Islet precursor cell (in vitro differentiated cells): ENCODE results near the gene ZNF92.
"Not testable (repeated sequence)": the region's sequence is repeated elsewhere in the genome, so short reads cannot be mapped to it uniquely, and the experiment has no call there.

Source experiments
- DNase-seq: peaks from one replicate; pipeline ENCODE4 v3.0.0-alpha.2; 2018

ZNF92 gene

DNA sequence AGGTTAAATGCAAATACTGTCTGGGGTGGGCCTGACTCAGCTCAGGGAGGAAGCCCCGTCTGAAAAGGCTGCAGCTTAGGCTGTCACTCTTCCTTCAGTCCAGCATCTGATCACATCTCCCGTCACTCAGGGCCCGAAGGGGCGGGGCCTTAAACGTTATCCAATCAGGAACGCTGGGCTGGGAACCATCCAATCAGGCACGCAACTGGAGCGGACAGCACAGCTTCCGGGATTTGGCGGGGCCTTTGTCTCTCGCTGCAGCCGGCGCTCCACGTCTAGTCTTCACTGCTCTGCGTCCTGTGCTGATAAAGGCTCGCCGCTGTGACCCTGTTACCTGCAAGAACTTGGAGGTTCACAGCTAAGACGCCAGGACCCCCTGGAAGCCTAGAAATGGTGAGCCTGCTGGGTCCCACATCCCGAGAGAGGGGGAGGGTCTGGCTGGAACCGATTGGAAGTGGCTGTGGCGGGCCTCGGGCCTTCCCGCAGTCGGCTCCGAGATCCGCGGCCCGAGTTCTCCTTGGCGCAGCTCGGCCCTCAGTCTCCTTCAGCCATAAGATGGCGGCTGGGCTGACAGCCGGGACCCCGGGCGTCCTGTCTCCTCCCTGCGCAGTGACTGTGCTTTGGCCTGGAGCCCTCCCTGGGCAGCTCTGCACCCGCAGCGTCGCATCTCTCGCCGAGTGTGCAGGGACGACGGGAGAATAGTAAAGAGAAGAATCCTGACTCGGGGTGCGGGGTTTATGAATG, at the start of gene ZNF92:
Gene ZNF92, plus strand, starts transcription at position 248 of the 744 bp plus-strand sequence. Its CDS starts 143 bp downstream, at position 391.
- DNase-seq: peak; percentile 99

DNA sequence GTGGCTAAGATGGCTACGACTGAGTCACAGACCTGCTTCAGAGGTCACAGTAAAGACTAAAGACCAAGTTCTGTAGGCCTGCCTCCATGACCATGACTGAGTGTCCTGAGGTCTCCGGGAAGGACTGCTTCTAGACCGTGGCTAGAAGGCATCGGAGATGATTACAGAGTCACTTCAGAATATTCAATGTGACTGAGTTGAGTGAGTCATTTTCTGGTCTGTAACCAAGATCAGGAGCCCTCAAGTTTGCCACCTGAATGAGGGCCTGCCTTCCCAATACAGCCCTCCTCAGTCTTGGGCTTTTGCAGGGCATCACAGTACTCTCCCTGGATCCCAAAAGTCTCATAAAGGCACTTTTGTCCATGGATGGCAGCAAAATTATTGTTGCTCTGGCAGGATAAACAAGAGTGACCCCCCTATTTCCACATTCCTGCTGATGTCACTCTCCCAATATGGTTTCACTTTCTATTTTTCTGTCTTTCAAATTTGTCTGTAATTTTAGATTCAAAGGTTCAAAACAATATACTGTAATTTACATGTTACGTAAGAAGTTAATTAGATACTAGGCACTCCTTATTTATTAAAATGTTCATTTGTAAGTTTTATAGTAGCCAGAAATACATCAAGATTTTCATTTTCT, 47.7 kb upstream of the ZNF92 start:
- DNase-seq: no peak

DNA sequence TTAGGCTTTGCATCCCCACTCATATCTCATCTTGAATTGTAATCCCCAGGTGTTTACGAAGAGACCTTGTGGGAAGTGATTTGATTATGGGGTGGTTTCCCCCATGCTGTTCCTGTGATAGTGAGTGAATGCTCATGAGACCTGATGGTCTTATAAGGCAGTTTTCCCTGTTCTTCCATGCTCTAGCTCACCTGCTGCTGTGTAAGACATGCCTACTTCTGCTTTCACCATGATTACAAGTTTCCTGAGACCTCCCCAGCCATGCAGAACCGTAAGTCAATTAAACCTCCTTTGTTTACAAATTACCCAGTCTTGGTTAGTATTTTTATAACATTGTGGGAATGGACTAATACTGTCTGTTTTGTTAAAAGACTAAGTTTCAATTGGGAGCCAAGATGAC, 35.3 kb upstream of the ZNF92 start:
- DNase-seq: no peak

DNA sequence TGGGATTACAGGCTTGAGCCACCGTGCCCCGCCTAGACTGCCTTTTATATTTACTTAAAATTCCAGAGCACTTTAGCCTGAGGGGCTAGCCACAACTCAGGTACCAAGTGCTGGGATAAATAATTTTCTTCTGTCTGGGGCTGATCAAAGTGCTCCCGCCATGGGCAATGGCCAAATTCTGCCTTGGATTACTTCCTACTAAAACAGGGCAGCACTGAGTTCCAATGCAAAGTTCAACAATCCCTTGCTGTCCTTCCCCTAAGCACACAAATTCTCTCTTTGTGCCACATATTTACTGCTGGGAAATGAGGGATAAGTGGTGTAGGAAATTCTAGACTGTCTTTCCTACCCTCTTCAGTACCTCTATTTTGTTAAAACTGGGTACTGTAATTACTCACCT, 34.4 kb upstream of the ZNF92 start:
- no peak for DNase-seq

DNA sequence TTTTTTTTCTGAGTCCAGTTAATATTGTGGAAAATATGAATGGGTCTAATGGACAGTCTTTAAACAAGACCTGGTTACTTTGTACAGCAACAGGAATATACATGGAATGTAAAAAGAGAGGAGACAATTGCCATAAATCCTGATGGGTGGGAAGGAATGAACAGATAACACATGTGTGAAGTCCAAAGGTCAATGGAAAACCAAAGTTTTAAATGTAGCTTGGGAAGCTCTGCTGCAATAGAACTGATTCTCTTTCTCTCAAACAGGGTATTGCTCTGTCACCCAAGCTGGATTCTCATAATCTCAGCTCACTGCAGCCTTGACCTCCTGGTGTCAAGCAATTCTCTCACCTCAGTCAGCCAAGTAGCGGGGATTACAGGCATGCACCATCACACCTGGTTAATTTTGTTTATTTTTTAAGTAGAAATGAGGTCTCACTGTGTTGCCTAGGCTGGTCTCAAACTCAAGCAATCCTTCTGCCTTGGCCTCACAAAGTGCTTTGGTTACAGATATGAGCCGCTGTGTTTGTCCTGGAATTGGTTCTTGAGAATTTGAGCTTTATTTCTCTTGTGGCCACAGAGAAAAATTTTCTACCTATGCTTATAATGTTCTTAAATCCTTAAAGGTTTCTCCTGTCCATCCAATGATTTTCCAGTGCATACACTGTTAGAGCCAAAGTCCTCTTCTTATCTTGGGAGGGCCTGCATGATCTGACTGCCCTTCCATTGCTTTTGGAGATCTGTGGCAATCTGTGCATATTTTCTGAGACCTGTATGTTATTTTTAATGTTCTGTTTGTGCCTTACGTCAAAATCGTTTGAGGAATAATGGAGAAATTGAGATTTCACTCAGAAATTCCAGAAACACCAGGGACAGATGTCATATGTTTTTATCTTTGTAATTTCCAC, 30.7 kb upstream of the ZNF92 start:
- DNase-seq: no peak

DNA sequence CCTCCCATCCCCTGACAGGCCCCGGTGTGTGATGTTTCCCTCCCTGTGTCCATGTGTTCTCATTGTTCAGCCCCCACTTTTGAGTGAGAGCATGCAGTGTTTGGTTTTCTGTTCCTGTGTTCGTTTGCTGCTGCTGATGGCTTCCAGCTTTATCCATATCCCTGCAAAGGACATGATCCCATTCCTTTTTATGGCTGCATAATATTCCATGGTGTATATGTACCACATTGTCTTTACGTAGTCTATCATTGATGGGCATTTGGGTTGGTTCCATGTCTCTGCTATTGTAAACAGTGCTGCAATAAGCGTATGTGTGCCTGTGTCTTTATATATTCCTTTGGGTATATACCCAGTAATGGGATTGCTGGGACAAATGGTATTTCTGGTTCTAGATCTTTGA, 29.1 kb upstream of the ZNF92 start:
- not testable (repeated sequence) for DNase-seq

DNA sequence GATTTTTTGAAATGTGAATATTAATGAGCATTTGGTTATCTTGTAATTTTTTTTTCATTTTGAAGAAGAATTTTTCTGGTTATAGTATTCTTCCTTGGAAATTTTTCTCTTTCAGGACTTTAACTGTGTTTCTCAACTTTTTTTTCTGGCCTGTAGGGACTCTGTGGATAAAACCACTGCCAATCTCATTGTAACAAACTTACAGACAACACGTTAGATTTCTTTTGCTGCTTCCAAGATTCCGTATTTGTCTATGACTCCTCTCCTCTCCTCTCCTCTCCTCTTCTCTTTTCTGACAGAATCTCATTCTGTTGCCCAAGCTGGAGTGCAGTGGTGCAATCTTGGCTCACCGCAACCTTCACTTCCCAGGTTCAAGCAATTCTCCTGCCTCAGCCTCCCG, 19.4 kb upstream of the ZNF92 start:
- no peak for DNase-seq

DNA sequence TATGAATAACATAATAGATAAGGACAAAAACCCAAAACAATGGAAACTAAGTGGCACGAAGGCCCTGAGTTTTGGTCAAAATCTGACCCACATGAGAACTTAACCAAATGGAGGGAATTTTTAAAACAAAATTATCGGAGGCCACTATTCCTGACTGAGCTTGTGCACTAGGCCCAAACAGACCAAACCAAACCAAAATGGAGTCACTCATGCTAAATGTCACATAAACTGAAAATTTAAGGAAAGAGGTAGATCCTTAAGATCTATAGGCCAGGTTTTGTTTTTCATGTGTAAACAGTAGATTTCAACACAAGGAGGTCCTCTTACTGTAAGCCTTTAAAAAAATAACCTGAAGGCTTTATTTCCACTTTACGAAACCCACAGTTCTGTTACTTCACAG, 3.8 kb upstream of the ZNF92 start:
- DNase-seq: no peak

DNA sequence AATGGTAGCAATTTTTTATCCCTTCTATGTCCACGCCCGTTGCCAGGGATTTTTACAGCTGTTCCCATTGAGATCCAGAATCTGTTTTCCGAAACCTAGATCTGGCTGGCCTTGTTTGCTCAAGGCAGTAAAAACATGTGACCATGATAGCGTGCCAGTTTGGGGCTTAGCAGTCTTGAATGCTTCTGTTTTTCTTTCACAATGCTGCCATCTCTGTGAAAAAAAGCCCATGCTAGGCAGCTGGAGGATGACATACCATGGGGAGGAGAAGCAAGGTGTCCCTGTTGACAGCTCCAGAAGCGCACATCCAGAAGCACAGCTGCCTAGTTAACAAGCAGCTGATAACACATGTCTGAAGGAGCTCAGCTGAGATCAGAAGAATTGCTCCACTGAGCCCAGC, 2.2 kb upstream of the ZNF92 start:
- DNase-seq: no peak

DNA sequence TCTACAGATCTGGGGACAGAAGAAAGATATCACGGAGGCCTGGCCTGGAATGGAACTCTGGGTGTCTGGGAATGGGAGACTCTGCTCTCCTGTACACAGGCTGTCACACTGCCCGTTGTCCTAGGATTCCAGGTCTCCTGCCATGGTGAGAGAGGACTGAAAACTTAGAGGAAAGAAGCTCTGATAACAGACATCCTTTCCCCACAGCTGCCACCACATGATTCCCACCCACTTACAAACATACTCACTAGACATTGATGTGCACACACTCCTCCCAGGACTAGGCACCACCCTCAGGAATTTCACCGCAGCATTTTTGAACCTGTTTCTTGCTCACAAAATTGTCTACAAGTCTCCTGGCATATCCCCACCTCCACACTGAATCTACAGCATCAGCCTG, 5.7 kb downstream of the ZNF92 start:
- peak; percentile 57 for DNase-seq

DNA sequence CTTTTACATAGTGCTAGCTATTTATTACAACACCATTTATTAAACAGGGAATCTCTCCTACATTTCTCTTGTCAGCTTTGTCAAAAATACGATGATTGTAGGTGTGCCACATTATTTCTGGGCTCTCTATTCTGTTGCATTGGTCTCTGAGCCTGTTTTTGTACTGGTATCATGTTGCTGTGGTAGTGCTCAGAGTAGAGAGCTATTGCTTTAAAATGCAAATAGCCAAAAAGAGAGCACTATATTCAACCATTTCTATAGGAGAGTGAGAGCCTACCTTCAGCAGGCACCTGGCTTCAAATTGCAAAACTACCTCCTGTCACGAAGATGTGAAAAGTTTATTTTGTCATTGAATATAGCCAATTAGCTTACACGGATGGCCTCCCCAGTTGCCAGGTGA, 8.1 kb downstream of the ZNF92 start:
- no peak for DNase-seq

DNA sequence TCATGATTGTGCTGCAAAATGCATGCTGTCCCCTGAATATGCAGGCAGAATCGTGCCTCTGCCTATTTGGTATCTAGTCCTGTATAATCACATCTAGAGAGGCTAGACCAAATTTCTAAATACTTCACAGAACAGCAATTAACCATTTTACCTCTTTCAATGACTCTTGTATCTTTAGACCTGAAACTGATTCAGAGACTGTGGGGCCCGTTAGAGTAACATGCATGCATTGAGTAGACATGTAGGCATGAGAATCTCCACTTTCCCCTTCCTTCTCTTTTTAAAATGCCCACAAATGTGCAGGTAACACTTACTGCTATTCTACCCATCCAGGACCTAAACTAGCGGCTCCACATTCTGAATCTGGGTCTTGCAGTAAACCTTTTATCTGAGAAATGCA, 8.8 kb downstream of the ZNF92 start:
- no peak for DNase-seq

DNA sequence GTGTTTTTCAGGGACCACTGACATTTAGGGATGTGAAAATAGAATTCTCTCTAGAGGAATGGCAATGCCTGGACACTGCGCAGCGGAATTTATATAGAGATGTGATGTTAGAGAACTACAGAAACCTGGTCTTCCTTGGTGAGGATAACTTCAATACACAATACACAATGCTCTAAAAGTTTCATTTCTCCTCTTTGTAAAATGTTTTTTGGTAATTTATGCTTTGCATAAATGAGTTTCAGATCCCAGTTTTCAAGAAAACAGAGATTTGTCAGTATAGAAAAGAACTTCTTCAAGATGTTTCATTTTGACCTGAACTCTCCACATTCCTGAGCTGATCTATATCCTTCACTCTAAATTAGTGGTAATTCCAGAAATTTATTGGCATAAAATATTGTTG, 14.2 kb downstream of the ZNF92 start:
- no peak for DNase-seq

DNA sequence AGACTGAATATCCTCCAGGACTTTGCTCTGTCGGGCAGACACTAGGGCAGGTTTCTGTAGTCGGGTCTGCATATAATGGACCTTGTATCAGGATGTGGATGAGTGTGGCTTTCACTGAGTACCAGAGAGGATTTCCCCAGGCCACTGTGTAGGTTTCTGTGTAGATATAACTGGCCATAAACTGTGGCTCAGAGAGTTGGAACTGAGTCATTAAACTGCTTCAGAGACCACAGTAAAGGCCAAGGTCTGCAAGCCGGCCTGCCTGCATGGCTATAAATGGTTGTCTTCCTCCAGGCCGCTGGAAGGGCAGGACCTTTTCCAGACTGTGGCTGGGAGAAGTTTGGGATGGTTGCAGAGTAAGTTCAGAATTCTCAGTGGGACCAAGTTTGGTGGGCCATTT, 16.9 kb downstream of the ZNF92 start:
- DNase-seq: peak; percentile 73

DNA sequence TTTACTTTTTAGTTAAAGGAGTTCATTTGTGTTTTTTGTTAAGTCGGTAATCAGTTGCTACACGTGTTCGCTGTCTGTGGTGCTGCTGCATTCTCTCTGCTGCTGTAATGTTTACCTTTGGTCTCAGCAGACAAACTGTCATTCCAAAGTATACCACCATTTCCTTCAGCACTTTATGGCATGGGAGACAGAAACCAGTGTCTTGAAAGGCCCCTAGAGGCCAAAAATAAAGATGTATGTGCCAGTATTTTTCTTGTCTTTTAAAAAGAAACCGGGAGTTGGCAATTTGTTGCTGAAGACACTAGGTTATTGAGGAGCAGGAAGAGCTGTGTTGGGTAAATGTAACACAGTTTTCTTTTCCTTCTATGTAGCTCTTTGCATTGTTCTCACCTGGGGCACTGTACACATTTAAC, 24.1 kb downstream of the ZNF92 start:
- no peak for DNase-seq

DNA sequence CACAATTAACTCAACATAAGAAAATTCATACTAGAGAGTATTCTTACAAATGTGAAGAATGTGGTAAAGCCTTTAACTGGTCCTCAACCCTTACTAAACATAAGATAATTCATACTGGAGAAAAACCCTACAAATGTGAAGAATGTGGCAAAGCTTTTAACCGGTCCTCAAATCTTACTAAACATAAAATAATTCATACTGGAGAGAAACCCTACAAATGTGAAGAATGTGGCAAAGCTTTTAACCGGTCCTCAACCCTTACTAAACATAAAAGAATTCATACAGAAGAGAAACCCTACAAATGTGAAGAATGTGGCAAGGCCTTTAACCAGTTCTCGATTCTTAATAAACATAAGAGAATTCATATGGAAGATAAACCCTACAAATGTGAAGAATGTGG, 25.0 kb downstream of the ZNF92 start:
- not testable (repeated sequence) for DNase-seq

DNA sequence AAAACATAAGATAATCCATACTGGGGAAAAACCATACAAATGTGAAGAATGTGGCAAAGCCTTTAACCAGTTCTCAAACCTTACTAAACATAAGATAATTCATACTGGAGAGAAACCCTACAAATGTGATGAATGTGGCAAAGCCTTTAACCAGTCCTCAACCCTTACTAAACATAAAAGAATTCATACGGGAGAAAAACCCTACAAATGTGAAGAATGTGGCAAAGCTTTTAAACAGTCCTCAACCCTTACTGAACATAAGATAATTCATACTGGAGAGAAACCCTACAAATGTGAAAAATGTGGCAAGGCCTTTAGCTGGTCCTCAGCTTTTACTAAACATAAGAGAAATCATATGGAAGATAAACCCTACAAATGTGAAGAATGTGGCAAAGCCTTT, 25.4 kb downstream of the ZNF92 start:
- DNase-seq: not testable (repeated sequence)

DNA sequence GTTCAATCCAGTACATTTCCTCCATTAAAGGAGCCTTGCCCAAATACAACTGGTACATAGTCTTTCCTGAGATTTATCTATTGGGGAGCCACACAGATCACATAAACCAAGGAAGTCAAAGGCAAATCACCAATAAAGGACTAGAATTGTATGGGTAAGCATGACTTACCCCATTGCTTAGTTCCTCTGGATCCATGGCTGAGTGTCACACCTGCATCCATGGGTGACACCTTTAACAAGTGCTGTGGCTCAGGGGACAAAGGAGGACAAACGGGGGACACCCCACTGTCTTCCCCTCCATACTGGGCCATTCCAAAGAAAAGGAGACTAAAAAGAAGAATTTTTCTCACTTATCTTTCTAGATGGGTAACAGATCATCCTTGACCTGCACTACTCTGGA, 30.4 kb downstream of the ZNF92 start:
- DNase-seq: no peak

DNA sequence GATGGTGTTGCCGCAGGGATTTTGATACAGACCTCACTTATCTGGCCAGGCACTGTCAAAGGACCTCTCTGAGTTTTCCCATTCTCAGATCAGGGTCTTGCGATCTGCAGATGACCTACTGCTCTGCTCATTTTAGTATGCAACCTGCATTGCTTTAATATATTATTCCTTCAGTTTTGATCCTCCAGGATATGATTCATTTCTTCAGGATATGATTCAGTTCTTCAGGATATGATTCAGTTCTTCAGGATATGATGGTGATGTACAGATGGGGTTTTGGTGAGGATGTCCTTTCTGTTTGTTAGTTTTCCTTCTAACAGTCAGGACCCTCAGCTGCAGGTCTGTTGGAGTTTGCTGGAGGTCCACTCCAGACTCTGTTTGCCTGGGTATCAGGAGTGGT, 33.1 kb downstream of the ZNF92 start:
- not testable (repeated sequence) for DNase-seq

DNA sequence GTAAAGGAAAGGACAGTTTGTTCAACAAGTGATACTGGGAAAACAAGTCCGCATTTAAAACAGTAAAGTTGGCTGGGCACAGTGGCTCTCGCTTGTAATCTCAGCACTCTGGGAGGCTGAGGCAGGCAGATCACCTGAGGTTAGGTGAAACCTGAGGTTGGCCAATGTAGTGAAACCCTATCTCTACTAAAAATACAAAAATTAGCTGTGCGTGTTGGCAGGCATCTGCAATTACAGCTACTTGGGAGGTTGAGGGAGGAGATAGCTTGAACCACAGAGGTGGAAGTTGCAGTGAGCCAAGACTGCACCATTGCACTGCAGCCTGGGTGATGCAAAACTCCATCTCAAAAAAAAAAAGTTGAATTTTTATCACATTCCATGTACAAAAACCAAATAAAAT, 35.7 kb downstream of the ZNF92 start:
- DNase-seq: no peak

DNA sequence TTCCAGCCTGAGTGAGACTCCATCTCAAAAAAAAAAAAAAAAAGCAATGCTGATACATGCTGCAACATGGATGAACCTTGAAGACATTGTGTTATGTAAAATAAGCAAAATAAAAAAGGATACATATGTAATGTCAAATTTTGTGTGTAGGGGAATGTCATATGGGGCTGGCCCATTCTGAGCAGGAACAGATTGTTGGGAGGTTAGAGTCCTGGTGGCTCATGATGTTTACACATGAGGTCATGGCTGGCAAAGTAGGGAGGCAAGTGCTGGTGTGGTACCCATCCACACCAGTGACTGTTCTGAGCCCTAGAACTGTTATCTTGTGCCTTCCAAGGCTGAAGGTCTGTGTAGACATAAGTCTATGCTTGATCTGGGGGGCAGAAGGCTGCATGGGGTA, 37.6 kb downstream of the ZNF92 start:
- DNase-seq: no peak

DNA sequence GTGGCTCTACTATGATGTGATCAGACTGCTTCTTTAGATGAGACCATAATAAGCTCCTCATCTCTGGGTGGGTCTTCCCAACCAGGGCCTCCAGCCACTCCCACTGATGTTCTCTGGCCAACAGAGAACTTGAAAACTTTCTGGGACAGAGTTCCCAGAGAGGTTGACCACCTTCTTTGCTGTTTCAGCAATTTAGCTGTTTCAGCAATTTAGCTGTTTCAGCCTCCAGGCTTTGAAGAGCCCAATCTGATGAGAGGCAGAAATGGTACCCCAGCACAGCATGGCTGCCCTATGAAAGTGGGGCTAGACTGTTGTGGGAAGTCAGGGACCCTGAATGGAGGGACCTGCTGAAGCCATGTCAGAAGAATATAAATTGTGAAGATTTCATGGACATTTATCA, 49.0 kb downstream of the ZNF92 start:
- DNase-seq: no peak

DNA sequence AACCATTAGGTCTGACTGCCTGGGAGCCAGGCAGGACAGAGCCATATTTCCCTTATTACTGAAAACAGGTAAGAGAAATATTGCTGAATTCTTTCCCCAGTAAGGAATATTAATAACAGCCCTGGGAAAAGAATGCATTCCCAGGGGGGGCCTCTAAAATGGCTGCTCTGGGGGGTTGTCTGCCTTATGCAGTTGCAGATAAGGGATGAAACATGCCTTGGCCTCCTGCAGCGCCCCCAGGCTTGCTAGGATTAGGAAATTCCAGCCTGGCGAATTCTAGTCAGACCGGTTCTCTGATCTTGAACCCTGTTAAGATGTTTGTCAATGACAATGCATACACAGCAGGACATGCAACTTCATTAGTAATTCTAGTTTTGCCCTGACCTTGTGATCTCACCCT, 49.6 kb downstream of the ZNF92 start:
- not testable (repeated sequence) for DNase-seq
